Anterior cingulate cortex (tissue), 58 donors: ENCODE results near the gene SREK1.

Experiments
- DNase-seq, 58 donors: peaks; one replicate each; lab custom pipeline; 2025; lab: John Stamatoyannopoulos, UW

SREK1 gene

GRCh38 chr5:66164044-66164790, 20.1 kb downstream of the SREK1 start:
- DNase-seq, result no peak

GRCh38 chr5:66168226-66168625, 24.1 kb downstream of the SREK1 start:
- no peak for DNase-seq

DNA sequence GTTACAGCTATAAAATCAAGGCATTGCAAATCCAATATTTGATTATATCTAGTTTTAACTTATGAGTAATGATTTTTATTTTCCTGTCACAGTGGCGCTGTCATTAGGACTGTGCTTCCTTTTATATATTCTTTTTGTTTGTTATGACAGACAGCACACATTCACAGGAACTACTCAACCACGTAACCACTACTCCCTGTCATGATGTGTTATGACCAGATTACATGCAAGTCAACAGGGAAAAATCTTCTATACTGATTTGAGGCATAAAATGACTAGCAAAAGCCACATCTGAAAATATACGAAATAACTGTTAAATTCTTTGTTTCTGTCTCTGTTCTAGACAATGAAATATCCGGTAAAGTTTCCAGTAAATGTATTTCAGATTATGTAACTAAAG, 25.4 kb downstream of the SREK1 start:
- no peak for DNase-seq

DNA sequence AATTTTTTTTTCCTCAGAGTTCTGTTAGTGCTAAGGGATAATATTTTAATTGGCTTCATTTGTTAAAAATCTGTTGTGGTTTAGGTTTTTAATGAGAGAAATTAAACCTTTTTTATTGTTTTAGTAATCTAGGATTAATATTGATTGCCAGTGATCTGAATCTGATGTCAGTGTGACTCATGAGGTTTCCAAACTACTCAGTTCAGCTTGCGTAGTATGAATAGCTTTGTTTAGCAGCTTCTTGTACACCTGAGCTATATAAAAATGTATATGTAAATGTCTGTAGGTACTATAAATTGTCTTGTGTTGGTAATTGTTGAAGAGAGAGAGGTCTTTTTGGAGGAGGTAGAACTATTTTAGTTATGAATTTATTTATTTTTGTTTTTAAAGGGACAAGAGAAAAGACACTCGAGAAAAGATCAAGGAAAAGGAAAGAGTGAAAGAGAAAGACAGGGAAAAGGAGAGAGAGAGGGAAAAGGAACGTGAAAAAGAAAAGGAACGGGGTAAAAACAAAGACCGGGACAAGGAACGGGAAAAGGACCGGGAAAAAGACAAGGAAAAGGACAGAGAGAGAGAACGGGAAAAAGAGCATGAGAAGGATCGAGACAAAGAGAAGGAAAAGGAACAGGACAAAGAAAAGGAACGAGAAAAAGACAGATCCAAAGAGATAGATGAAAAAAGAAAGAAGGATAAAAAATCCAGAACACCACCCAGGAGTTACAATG, 26.3 kb downstream of the SREK1 start:
- no peak for DNase-seq

- peak in 6 of 58 donors; percentile 3 to 30 (median 8) for DNase-seq
Observed at GRCh38 chr5:66171349-66172344, 27.5 kb downstream of the SREK1 start.

- peak in 2 of 58 donors; percentile 23 to 34 for DNase-seq
Observed at GRCh38 chr5:66174338-66174737, 30.2 kb downstream of the SREK1 start.

DNA sequence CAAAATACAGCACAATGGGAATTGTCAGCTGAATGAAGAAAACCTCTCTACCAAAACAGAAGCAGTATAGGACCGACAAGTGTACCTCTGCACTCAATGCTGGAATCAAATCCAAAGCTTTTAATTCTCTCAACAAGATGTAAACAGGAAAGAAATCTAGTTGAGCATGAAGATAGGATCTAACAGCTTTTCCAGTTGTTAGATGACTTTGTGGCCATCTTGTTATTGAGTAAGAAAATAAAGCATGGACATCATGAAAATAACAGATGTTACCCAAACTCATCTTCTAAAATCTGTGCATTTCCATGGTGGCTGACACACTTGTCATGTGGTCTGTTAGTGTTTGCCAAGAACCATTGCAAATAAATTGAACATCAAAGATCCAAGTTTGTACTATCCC, 34.7 kb downstream of the SREK1 start:
- no peak for DNase-seq

DNA sequence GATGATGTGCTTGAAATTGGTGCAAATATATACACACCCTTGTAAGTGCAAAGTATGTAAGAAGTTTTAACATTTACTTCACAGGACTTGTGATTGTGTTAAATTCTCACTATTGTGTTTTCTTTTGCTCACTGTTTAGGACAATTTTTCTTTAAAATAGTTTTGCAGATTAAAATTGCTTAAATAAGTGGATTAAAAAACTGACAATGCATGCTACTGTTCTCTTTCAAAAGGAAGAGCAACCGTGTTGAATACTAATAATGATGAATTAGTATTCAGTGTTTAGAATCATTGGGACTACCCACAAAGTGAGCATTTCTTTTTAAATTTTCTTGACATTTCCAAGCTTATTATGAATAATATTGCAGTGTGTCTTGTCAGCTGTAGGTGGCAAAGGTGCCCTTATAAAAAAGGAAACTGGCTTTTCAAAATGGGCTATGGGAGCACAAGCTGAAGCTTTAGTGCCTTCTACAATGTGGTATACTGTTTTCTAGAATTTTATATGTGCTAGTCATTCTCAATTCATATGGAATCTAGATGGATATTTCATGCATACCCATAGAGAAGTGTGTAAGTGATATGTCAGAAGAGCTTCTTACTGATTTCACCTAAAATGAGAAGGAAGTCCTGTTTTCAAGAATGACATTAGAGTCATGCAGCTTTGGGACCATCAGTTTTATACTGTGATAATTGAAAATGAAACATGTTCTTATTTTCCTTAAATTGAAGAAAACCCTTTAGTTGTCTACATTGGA, 35.4 kb downstream of the SREK1 start:
- peak in 1 of 58 donors; percentile 9 for DNase-seq

- DNase-seq, result no peak
Observed at GRCh38 chr5:66180282-66181155, 36.4 kb downstream of the SREK1 start.

DNA sequence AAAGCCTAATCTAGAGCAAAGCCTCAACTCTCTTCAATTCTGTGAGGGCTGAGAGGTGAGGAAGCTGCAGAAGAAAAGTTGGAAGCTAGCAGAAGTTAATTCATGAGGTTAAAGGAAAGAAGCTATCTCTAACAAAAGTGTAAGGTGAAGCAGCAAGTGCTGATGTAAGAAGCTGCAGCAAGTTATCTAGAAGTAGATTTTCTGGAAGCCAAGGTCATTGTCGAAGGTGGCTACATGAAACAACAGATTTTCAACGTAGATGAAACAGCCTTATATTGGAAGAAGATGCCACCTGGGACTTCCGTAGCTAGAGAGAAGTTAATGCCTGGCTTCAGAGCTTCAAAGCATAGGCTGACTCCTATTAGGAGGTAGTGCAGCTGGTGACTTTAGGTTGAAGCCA, 42.0 kb downstream of the SREK1 start:
- DNase-seq, result no peak

- no peak for DNase-seq
Observed at GRCh38 chr5:66193419-66193818, 49.3 kb downstream of the SREK1 start.

DNA sequence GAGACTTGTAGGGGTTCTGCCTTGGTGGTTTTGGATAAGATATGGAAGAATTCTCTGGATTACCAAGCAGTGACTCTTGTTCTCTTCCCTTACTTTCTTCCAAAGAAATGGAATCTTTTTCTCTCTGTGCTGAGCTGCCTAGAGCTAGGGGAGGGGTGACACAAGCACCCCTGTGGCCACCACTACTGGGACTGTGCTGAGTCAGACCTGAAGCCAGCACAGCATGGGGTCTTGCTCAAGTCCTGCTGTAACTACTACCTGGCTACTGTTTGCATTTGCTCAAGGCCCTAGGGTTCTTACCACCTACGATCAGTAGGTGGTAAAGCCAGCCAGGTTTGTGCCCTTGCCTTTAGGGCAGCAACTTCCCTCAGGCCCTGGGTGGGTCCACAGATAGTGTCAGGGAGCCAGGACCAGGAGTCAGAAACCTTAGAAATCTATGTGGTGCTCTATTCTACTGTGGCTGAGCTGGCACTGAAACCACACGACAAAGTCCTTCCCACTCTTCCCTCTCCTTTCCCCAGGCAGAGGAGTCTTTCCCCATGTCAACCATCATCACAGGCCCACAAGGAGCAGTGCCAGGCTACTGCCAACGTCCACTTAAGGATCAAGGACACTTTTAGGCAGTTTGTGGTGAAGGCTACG, 53.8 kb downstream of the SREK1 start:
- DNase-seq, result no peak

DNA sequence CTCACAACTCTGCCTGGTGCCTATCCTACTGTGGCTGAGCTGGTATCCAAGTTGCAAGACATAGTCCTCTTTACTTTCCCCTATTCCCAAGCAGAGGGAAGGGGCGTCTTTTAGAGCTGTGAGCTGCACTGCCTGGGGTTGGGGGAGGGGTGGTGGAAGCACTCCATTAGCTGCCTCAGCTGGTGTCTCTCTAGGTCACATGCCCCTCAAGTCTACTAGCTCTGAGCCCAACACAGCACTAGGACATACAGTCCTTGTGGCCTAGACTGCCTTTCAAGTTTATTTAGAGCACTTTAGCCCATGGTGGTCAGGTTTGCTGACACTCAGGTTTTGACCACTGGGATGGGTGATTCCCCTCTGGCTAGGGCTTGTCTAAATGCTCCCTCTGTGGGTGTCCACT, 54.7 kb downstream of the SREK1 start:
- no peak for DNase-seq

- no peak for DNase-seq
Observed at GRCh38 chr5:66203531-66203930, 59.4 kb downstream of the SREK1 start.

GRCh38 chr5:66206465-66206864, 62.4 kb downstream of the SREK1 start:
- no peak for DNase-seq

DNA sequence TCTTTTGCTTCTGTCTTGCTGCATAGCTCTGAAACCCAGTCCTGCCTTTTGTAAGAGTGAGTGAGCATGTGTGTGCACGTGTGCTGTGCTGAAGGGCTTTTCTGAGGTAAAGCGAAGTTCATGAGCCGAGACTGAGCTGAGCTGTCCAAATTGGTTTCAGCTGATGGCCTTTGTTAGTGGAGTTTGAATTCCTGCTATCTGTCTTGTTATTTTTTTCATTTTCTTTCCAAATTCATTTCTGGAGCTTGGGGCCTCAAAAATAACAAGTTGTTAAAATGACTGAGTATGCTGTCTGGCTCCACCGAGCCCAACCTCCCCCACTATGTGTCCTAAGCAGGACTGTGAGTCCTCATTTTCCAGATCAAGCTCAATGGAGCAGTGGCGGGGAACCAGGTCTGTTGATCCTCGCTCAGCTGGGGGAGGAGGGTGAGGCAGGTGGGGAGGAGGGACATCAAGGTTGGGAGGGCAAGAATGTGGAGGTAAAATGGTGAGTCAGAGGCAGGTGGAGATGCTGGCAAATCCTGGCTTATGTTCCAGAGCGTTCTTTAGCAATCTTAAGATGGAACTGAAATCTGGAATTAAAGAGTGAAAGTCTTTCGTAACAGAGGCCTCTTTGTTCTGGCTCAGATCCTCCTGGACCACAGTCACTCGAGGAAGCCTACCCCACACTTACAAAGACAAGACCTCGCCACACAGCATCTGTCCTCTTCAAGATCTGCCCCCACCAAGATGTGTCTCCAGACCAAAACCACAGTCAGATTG, 63.9 kb downstream of the SREK1 start:
- no peak for DNase-seq

DNA sequence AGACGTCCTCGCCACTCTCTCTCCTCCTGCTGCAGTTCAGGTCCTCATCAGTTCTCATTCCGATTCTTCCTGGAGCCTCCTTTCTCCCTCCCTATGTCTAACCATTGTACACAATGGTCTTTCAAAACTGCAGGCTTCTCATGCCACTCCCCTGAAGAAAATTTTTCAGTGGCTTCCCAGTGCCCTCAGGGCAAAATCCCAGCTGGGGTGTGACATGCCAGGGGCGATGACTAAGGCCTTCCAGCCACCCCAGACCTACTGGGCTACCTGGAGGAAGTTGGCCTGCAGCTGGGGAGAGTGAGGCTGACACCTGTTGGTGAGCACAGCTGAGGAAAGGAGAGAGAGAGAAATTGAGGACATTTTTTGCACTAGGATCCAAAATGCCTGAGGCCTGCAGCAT, 65.2 kb downstream of the SREK1 start:
- no peak for DNase-seq

- DNase-seq, result no peak
Observed at GRCh38 chr5:66209794-66210193, 65.7 kb downstream of the SREK1 start.
